TTC549 (cell line): ENCODE results near the gene MOXD1.
"Not testable (repeated sequence)": the region's sequence is repeated elsewhere in the genome, so short reads cannot be mapped to it uniquely, and the experiment has no call there.

Experiments
- FAIRE-seq: peaks from 2 replicates; lab custom pipeline; 2012; peaks lifted over from hg19 to GRCh38; lab: Jason Lieb, UNC

The MOXD1 gene

DNA sequence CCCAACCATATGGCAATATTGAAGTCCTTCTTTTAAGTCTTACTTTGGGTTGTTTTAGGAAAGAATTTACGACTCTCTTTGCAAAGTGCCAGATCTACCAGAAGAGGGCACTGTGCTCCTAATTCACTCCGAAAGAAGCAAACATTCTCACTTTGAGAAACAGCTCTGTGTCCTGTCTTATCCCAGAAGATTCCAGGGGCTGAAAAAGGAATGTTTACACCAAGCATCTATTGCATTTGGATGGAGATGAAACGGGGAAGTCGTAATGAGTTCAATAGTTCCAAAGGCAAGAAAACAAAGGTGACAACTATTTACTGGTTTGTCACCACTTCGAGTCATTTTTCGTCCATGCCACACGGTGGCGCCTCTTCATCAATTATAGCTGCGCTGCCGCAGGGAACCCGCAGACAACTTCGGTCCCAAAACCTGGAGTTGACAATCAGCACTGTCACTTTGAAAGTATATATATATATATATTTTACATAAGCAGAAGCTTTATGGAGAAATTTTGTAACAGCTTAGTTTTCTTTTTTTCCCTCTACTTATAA, 121.6 kb downstream of the MOXD1 start:
- peak; percentile 7 for FAIRE-seq

DNA sequence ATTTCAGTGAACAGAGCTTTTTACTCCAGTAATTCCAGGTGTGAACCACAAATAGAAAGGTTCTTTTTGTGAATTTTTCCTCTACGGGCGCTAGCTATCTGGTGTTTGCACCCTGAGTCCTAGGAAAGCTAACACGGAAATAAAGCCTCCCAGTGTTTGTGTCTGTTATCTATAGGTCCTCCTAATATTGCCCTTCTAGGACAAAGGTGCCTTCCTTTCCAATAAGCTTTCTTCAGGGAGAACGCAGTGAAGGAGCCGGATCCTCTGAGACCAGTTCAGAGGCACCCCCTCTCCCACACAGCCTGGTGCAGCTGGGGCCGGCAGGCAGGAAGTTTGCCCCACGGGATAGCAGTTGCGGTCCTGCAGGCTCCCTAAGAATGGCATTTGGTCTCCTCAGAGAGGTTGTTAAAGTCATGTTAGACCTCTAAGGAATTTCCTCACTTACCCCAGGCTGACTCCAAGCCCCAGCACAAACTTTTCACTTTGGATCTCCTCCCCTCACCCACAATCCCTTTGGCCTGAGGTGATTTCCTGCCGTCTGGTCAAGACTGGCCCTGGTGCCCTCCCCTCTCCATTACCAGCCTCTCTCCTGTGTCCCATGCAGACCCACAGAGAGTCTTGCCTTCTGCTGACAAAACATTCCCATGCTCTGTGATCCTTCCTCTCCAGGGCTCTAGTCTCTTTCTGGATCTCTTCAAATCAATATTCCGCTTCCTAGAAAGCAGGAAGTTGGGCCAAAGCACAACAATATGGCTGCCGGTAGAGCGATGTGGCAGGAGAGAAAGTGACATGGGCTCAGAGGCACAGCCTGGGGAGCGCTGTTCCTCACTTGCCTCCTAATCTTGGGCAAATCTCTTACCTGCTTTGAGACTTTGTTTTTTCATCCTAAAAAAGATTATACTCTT, 126.0 kb downstream of the MOXD1 start:
- no peak for FAIRE-seq

DNA sequence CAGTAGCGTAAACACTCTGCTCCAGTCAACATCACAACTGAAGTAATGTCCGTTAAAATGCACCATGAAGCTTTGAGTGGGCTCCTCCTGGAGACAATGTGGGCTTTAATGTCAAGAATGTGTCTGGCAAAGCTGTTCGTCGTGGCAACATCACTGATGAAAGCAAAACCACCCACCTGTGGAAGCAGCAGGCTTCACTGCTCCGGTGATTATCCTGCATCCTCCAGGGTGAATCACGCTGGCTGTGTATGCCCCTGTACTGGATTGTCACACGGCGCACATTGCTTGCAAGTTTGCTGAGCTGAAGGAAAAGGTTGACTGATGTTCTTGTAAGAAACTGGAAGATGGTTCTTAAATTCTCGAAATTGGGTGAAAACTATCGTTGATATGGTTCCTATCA, 128.5 kb downstream of the MOXD1 start:
- FAIRE-seq = no peak

DNA sequence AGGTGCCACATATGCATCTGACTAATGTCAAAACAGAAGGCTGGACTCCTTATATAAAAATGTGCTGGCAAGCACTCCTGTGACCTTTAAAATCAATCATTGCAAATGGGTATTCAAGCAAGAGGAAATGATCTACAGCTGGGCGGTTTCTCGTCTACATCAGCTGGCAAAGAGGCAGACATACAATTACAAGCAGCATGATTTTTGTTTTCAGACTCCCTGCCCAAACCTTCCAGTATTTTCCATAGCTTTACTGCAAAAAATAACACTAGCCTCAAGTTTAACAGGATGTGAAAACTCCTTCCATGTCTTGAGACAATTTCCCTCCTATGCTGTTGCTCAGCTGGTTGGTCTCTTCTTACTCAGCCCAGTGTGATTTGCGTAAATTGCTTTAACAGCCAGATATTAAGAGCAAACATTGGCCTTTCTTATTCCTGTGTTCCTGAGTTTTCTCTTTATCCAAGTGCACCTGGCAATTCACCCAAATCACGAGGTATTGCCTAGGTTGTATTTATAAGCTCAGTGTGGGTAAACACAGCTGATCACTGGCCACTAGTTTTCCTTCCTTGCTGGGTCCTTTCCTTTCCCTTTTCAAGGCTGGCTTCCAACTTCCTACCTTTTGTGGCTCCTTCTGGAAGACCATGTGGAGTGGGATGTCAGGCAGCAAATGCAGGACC, 130.4 kb downstream of the MOXD1 start:
- FAIRE-seq = no peak

DNA sequence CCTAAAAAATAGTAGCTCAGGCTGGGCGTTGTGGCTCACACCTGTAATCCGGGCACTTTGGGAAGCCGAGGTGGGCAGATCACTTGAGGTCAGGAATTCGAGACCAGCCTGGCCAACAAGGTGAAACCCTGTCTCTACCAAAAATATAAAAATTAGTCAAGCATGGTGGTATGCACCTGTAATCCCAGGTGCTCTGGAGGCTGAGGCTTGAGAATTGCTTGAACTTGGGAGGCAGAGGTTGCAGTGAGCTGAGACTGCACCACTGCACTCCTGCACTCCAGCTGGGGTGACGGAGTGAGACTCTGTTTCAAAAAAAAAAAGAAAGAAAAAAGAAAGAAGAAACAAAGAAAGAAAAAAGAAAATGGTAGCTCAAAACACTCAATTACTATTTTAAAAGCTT, 132.6 kb downstream of the MOXD1 start:
- FAIRE-seq = not testable (repeated sequence)

DNA sequence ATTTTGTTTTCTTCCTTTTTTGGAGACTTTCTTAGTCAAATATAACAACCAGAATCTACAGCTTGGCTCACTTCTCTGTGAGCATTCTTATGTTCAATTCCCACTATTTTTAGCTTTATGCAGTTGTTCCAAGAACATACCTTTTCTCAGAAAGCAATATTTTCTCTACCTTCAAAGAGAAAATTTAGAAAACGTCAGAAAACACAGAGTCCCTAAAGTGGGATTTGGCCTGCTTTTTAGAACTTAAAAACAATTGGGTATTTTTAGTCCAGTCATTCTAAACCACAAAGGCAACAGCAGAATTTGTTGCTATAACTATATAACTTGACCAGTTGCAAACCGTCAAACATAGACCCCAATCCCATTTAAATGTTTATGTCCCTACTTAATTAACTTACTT, 133.1 kb downstream of the MOXD1 start:
- no peak for FAIRE-seq

DNA sequence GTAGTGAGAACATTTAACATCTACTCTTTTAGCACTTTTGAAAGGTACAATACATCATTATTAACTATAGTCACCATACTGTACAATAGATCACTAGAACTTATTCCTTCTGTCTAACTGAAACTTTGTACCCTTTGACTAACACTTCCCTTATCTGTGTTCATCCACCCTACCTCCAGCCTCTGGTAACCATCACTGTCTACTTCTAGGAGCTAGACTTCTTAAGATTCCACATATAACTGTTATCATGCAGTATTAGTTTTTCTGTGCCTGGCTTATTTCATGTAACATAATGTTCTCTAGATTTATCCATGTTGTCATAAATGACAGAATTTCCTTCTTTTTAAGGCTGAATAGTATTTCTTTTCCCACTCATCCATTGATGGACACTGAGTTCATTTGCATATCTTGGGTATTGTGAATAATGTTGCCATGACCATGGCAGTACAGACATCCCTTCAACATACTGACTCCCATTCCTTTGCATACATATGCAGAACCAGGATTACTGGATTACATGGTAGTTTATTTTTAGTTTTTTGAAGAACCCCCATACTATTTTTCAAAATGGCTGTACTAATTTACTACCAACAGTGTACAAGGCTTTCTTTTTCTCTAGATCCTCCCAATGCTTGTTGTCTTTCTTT, 135.7 kb downstream of the MOXD1 start:
- no peak for FAIRE-seq

DNA sequence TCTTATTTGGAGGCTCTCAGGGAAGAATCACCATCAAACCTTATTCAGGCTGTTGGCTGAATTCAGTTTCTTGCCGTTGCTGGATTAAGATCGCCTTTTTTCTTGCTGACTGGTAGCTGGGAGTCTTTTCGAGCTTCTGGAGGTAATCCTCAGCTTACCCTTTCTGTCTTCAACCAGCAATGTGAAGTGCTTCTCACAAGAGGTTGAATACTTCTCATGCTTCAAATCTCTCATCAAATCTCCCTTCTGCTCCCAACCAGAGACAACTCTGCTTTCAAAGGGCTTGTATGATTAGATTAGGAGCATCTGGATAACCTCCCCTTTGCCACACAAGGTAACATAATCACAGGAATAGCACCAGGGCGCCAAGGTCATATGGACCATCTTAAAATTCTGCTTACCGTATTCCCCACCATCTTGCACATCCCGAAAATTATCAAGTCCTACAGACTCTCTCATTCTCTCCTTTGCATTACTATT, 137.2 kb downstream of the MOXD1 start:
- FAIRE-seq = no peak

DNA sequence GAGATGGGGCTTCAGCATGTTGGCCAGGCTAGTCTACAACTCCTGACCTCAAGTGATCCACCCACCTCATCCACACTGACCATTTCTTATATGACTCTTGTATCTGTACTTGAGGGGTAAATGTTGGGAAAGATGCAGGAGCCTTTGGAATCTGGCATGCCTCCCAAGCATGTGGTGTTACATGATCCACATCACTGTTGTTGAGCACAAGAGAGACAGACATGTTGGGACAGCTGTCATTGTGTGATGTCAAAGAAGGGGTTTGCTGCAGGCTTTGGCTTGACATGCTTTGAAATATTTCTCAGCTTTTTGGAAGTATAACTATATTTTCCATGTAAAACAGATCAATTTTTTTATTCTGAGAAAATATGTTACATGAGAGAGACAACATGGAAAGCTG, 139.9 kb downstream of the MOXD1 start:
- FAIRE-seq = no peak

DNA sequence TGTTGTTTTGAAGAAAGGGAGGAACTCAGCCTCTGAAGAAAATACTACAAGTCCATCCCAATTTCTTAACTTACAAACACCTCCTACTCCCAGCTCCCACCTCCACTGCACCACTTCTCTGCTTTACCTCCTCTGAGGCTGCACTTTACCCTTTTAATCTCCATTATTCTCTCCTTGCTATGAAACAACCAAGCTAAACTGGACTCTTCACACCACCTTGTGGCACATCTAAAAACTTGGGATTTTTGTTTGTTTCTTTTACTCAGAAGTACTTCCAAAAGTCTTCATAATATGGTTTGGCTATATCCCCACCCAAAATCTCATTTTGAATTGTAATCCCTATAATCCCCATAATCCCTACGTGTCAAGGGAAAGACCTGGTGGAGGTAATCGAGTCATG, 142.2 kb downstream of the MOXD1 start:
- FAIRE-seq = no peak

DNA sequence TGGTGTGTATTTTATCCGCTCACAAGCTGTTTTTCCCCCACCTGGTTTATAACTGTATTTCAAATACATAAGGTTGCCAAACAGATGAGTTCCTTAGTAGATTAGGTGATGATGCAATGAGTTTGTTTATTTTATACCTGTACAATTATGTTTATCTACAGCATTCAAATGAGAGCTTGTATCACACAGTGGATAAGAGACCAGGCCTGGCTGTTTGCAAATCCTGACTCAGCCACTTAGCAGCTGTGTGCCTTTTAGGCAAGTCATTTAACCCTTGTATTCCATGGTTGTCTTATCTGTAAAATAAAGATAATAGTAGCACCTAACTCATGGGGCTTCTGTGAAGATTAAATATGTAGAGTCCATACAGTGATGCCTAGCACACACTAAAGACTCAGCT, 143.7 kb downstream of the MOXD1 start:
- FAIRE-seq = no peak

DNA sequence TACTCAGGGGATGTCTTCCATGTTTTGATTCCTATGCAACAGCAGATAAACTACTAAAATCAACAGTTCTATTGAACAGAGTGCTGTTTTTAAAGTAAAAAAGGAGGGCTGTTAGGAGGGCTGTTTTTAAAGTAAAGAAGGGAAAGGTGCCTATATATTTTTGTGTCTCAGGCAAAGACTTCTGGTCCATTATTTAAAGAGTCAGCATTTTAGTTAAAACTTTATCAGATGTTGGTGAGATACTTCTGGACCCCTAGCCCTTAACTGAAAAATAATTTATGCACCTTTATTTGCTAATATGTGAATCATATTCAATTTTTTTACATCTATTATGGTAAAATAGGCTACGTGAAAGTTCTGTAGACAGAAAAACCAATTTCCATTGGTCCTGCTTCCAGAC, 144.8 kb downstream of the MOXD1 start:
- no peak for FAIRE-seq

DNA sequence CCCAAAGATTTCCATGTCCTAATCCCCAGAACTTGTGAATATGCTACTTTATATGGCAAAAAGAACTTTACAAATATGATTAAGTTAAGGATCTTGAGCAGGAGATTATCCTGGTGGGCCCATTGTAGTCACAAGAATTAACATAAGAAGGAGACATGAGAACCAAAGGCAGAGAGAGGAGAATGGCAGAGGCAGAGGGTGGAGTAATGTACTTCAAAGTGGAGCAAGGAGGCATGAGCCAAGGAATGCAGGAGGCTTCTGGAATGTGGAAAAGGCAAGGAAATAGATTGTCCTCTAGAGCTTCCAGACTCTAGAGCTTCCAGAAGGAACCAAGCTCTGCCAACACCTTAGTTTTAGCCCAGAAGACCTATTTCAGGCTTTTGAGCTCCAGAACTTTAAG, 147.4 kb downstream of the MOXD1 start:
- FAIRE-seq = no peak

DNA sequence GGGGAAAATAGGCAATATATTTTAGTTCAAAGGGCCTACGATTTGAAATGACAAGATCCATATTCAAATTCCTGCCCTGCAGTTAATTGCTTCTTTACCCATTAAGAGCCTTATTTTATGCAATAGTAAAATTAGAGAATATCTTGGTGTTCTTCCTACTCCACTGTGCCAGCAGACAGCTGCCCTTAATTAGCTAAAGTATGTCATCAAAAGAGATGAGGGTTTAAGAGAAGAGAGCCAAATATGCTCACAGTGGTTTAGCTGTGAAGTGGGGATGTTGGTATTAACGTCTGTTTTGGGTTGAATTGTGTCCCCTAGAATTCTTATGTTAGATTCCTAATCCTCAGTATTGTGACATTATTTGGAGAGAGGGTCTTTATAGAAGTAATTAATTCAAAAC, 148.1 kb downstream of the MOXD1 start:
- FAIRE-seq = no peak

DNA sequence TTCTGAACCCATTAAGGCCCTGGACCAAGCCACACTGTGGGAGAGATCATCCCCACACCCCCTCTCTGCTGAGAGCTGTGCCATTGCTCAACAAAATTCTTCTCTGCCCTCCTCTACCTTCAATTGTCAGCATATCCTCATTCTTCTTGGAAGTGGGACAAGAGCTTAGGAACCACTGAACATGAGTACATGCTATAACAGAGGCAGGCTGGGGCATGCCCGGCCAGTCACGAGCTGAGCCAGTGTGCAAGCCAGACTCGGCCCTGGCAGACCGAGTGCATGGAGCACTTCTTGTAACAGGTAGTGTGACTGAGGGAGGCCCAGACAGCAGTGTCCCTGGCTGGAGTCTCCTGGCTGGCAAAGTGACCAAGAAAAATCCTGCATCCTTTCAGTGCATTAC, 149.2 kb downstream of the MOXD1 start:
- FAIRE-seq = no peak

DNA sequence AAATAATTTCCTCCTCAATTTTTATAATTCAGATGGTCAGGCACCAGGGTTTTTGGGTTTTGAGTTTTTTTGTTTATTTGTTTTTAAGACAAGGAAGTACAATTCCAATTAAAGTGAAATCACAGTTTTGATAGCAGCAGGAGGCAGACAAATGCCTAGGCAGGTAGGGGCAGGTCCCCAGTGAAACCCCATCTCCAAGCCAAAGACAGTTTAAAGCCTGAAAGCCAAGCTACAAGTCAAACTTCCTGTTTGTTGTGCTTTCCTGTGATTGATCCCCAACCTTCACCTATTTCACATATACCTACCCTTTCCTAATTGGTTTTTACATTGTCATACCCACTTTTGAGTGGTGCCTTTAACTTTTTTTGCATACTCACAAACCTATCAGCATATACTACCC, 149.6 kb downstream of the MOXD1 start:
- FAIRE-seq = no peak

DNA sequence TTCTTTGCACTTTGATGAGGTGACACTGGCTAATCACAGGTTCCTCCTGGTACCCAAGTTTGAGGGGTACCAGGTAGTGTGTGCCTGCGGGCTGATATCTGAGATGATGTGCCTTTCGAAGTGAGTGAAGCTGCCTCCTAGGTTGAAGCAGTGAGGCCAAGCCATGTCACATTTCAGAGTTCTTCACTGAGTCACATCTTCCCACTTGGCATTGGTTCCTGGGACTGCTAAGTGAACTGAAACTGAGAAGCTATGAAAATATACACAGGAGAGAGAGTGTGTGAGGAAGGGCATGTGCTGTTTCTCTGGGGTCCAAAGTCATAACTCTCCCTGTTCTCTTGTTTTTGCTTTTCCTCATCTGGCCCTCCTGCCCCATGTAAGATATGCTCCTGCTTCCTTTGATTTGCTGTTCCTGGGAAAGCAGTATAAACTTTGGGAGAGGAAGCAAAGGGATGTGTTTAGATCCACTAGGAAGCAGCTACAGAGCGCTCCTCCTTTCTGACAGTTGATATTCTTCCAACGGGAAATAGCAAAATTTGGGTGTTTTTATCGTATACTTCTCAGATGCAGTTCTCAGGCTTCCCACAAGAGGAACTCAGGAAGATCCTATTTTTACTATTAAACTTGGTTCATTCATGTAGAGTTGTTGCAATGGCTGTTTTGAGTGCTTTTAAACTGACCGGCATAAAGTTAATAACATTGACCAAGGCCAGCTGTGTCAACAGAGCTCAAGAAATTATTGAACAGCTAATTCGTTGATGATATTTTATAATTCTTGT, 153.7 kb downstream of the MOXD1 start:
- FAIRE-seq = no peak

DNA sequence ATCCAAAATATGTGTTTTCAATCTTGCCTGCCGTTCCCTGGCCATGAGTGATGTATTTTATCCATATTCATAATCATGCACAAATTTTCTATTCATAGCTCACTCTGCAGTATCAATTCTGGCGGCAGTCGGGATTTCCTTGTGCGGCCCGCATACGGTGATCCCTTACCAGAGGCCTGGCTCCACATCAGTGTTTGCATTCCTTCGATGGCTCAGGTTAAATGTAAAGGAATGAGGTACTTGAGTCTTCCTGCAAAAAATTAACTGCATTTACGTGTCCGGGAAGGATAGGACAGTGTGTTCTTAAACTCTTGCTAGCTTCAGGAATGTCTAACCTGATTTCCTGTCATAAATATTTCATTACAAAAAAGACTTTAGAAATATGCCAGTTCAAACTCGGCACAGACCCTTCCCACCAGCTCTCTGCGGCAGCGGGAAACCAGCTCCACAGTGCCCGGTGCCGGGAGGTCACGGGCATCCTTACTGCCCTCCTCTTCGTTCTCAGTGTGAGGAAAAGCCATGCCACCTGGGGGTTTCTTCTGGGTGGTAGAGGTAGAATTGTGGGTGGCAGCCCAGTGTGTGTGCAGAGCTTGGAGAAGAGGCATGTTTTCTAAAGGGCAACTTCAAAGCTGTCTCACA, 154.5 kb downstream of the MOXD1 start:
- FAIRE-seq = no peak

DNA sequence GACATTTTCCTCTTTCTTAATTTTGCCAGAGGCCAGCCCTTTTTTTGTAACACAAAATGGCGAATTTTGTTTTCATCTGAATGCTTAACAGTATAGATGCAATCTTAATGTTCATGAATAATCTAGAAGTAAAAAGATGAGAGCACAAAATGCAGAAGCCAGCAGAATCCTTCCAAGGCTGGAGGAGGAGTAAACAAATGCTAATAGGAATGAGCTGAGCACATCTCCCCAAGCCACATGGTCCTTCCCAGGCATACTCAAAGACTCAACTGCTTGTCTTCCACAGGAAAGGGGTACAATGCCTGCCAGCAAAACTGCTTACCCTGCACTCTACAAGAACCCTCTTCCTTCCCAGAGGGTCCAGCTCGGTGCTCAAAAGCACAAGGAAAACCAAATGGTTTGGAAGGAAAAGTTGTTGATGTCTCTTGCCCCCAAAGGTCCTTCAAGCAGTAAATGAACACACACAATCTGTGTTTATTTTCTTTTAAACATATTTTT, 155.1 kb downstream of the MOXD1 start:
- FAIRE-seq = no peak
